Activated CD8-positive, alpha-beta T cell treated with anti-CD3 and anti-CD28 coated beads for 36 hours (primary cell): ENCODE data around the gene MSN. TPM values are rescaled to one million over a fixed set of nuclear protein-coding genes. Genes with fewer than 3 reads are reported as not detected.

Experiments
- ATAC-seq: fragments of 200-7000 bp; cut with Tn5 transposase; one replicate; pipeline ENCODE4 v1.10.0; 2021; ENCODE audit warnings: mild to moderate bottlenecking, moderate library complexity
- CTCF ChIA-PET: fragments of 350-600 bp; sonication (Branson Sonifier 250); formaldehyde crosslinking; loops from one replicate; lab custom pipeline; 2021; ENCODE audit warnings: antibody characterized with exemption; lab: Charles Lee
- POLR2A ChIA-PET: fragments of 350-600 bp; sonication (Branson Sonifier 250); formaldehyde crosslinking; loops from one replicate; lab custom pipeline; 2021; ENCODE audit warnings: antibody characterized with exemption; lab: Charles Lee
- DNase-seq: peaks from one replicate; pipeline ENCODE4 v3.0.0-alpha.2; 2020
- H3K27ac Mint-ChIP-seq: one replicate; pipeline ENCODE4 v1.8.0; 2021; ENCODE audit warnings: mild to moderate bottlenecking, mixed read lengths
- H3K27me3 Mint-ChIP-seq: one replicate; pipeline ENCODE4 v1.8.0; 2021; ENCODE audit warnings: mixed read lengths
- H3K36me3 Mint-ChIP-seq: one replicate; pipeline ENCODE4 v1.8.0; 2021; ENCODE audit warnings: low read depth, mixed read lengths
- H3K4me1 Mint-ChIP-seq: one replicate; pipeline ENCODE4 v1.8.0; 2021; ENCODE audit warnings: low read depth, mixed read lengths
- H3K4me3 Mint-ChIP-seq: one replicate; pipeline ENCODE4 v1.8.0; 2021; ENCODE audit warnings: mild to moderate bottlenecking, moderate library complexity, mixed read lengths
- H3K9me3 Mint-ChIP-seq: one replicate; pipeline ENCODE4 v1.8.0; 2021; ENCODE audit warnings: mixed read lengths
- intact Hi-C: fragments of 100-400 bp; cut with micrococcal nuclease; formaldehyde crosslinking; loops from one replicate; pipeline ENCODE4 v1.10.0; 2022
- total RNA-seq, 2 experiments: library from RNA; stranded (reverse); gene quantifications; one replicate each; pipeline ENCODE4 v1.2.3, GENCODE V29; 2021
- TF ChIP-seq, protein P1 (sequence below): fragments of 200-600 bp; IDR thresholded peaks from one replicate; pipeline ENCODE4 v1.8.0; 2022; ENCODE audit warnings: antibody characterized with exemption, mild to moderate bottlenecking

Gene MSN
- total RNA-seq, 2 experiments from 2014 or later = 426 to 435 TPM

DNA sequence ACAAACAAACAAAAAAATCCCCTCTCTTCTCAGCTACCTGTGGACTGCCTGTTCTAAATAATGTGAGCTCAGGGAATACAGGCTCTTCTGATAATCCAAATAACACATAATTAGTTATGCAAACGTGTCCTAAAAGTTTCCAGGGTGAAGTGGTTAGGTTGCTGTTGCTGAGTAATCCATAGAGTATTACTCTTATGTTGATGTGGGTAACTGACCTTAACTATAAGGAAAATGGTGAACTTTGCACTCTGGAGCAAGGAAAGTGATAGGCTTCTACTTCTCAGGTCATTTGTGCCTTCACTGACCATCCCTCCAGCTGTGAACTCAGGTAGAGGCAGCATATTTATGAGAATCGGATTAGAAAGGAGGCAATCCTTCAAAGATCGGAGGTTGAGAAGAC lies 19.9 kb downstream of the MSN start:
- H3K9me3 Mint-ChIP-seq = no peaks in the 10 kb centered on the region
- intact Hi-C loops = no loop called here
- H3K4me3 Mint-ChIP-seq = peak overlapping the region; percentile 36
- CTCF ChIA-PET = interaction anchor here (1.0 to 4.5 kb wide), 3 partner anchors 13 to 93 kb away, joined by 3 to 25 read pairs (median 3); no protein-coding TSS in a partner anchor
- no peaks in the 10 kb centered on the region for H3K27me3 Mint-ChIP-seq
- TF ChIP-seq, protein P1, sequence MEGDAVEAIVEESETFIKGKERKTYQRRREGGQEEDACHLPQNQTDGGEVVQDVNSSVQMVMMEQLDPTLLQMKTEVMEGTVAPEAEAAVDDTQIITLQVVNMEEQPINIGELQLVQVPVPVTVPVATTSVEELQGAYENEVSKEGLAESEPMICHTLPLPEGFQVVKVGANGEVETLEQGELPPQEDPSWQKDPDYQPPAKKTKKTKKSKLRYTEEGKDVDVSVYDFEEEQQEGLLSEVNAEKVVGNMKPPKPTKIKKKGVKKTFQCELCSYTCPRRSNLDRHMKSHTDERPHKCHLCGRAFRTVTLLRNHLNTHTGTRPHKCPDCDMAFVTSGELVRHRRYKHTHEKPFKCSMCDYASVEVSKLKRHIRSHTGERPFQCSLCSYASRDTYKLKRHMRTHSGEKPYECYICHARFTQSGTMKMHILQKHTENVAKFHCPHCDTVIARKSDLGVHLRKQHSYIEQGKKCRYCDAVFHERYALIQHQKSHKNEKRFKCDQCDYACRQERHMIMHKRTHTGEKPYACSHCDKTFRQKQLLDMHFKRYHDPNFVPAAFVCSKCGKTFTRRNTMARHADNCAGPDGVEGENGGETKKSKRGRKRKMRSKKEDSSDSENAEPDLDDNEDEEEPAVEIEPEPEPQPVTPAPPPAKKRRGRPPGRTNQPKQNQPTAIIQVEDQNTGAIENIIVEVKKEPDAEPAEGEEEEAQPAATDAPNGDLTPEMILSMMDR = no peak
- peaks cover 80% of the 10 kb centered on the region for H3K4me1 Mint-ChIP-seq
- ATAC-seq (peak; percentile 38), DNase-seq (no peak)
- H3K27ac Mint-ChIP-seq = peak overlapping the region; percentile 93
- H3K36me3 Mint-ChIP-seq = peaks cover 57% of the 10 kb centered on the region
- POLR2A ChIA-PET = interaction anchor here (1.2 to 3.1 kb wide), 3 partner anchors 8 to 15 kb away, joined by 3 to 9 read pairs (median 7); no protein-coding TSS in a partner anchor

DNA sequence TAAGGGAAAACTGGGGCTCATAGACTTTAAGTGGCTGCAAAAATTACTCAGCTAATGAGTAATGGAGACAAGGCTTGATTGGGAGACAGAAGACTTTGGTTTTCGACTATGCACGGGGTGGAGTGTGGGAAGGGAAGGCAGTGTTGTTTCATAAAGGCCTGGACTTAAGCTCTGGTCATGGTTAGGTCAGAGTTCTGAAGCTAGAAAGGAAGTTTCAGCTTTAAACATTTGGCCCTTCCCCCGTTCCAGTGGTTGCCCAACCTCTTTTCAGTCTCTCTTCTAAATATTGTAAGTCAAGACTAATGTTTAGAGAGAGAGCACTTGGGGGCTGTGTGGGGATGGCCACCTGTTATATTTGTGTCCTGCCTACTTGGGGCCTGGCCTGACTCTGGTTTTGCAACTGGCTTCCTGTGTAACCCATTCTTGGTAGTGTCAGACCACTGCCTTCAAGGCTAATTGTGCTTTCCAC lies 21.0 kb downstream of the MSN start:
- TF ChIP-seq, protein P1 = no peak
- intact Hi-C loops = no loop called here
- Mint-ChIP-seq H3K27ac (peak overlapping the region; percentile 89), H3K4me3 (no peak overlapping the region), H3K9me3 (no peaks in the 10 kb centered on the region), H3K36me3 (peaks cover 55% of the 10 kb centered on the region), H3K4me1 (peaks cover 77% of the 10 kb centered on the region), H3K27me3 (no peaks in the 10 kb centered on the region)
- CTCF ChIA-PET = interaction anchor here (4.5 kb wide), 1 partner anchor 14 kb away, joined by 25 read pairs; no protein-coding TSS in a partner anchor
- POLR2A ChIA-PET = interaction anchor here (0.5 to 2.6 kb wide), 5 partner anchors 10 to 36 kb away, joined by 3 to 15 read pairs (median 3); no protein-coding TSS in a partner anchor
- DNase-seq (no peak), ATAC-seq (peak; percentile 46)

DNA sequence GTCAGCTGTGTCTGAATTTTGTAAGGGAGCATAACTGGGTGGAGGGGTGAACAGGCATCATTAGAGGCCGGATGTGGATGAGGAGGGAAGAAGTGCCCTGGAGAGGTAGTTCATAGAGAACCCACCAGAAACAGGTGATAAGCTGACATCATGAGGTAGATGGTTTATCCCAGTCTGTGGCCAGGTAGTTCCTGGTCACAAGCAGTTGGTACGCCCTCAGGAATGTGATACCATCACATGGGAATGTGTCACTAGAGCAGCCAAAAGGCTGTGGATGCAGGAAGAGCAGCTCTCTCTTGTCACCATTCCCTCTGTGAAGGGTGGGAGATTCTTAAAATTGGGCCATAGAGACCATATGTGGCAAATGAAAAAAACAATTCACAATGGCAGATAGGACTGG lies 21.9 kb downstream of the MSN start:
- H3K4me1 Mint-ChIP-seq = peaks cover 77% of the 10 kb centered on the region
- POLR2A ChIA-PET = interaction anchor here (1.2 to 2.6 kb wide), 4 partner anchors 9 to 17 kb away, joined by 3 to 15 read pairs (median 5); no protein-coding TSS in a partner anchor
- CTCF ChIA-PET = interaction anchor here (4.5 kb wide), 1 partner anchor 15 kb away, joined by 25 read pairs; no protein-coding TSS in a partner anchor
- TF ChIP-seq, protein P1 = no peak
- peaks cover 56% of the 10 kb centered on the region for H3K36me3 Mint-ChIP-seq
- H3K27ac Mint-ChIP-seq = peak overlapping the region; percentile 89
- H3K27me3 Mint-ChIP-seq = no peaks in the 10 kb centered on the region
- peak overlapping the region; percentile 15 for H3K4me3 Mint-ChIP-seq
- DNase-seq (no peak), ATAC-seq (no peak)
- no peaks in the 10 kb centered on the region for H3K9me3 Mint-ChIP-seq
- intact Hi-C loops = no loop called here

DNA sequence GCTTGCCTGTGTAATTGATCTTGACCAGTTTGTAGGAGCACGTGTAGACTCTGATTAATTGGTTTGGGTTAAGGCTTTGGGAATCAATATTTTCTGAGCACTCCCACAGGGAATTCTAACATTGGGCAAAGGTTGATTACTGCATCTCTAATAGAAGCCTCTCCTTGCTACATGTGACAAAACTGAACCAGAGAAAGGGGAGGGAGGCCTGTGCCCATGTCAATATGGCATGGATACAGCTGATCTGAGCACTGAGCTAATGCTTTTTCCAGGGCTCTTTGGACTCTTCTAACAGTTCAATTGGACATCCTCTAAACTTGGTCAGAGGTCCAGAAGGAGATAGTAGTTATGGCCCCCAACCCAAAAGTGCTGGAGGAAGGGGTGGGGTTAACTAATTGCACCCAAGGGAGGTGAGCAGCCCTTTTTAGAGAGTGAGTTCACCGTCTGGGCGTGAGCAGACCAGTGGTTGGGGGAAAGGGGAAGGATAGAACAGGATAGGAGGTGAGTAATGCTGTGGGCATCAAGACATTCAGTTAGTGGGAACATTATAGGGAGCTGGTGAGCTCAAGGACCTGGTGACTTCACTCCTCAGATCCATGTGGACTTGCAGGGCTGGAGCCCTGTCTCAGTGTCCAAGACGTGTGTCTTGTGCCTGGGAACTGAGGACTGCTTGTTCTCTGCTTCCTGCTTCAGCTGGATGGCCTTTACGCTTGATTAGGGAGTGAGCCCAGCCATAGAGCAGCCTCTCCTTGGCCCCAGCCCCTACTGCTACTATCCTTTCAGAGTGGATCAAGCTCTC lies 22.8 kb downstream of the MSN start:
- TF ChIP-seq, protein P1 = no peak
- DNase-seq (no peak), ATAC-seq (no peak)
- CTCF ChIA-PET = interaction anchor here (1.2 to 4.5 kb wide), 2 partner anchors 16 to 94 kb away, joined by 6 to 25 read pairs; no protein-coding TSS in a partner anchor
- Mint-ChIP-seq H3K27me3 (no peaks in the 10 kb centered on the region), H3K27ac (peak overlapping the region; percentile 89), H3K36me3 (peaks cover 59% of the 10 kb centered on the region), H3K4me3 (no peak overlapping the region), H3K9me3 (no peaks in the 10 kb centered on the region), H3K4me1 (peaks cover 77% of the 10 kb centered on the region)
- intact Hi-C loops = loop anchor here (10.0 kb wide), 1 partner anchor 295 kb away; no protein-coding TSS in a partner anchor
- POLR2A ChIA-PET = interaction anchor here (1.2 to 2.6 kb wide), 3 partner anchors 8 to 18 kb away, joined by 4 to 15 read pairs (median 6); no protein-coding TSS in a partner anchor
